Uterus (tissue), 2 donors: Measurements from ENCODE around the gene NOP14.
"Not testable (repeated sequence)": the region's sequence is repeated elsewhere in the genome, so short reads cannot be mapped to it uniquely, and the experiment has no call there.

Experiments
- CTCF ChIP-seq, 4 experiments: fragments of 200-600 bp in 2 of 4; fragments of 450-650 bp in 2 of 4; sonication (generic) in 2 of 4; IDR thresholded peaks; one replicate each; pipeline ENCODE4 v1.5.1; 2016 to 2019; ENCODE audit warnings: antibody characterized with exemption in 4 of 4, mild to moderate bottlenecking in 2 of 4, moderate library complexity in 1 of 4
- POLR2A ChIP-seq, 2 donors: fragments of 450-650 bp; IDR thresholded peaks; one replicate each; pipeline ENCODE4 v1.6.1; 2016; ENCODE audit warnings: antibody characterized with exemption in 2 of 2, mild to moderate bottlenecking in 1 of 2, moderate library complexity in 1 of 2

- not testable (repeated sequence) for TF ChIP-seq CTCF, POLR2A (IDR thresholded peaks at IDR 0.05)
These were observed 17.3 kb downstream of the NOP14 start for GRCh38 chr4:2945619-2946604.
